HG03039 (cell line): ENCODE data around the gene TBC1D24.
A peak's percentile ranks its signal among the peaks of the same experiment; 100 is the strongest.

Source experiments
- ATAC-seq: cut with Tn5 transposase; IDR thresholded peaks from one replicate; pipeline ENCODE4 v1.9.1; 2021; ENCODE audit warnings: mild to moderate bottlenecking, moderate library complexity; ENCODE audit not compliant: unreplicated experiment

The TBC1D24 gene

DNA sequence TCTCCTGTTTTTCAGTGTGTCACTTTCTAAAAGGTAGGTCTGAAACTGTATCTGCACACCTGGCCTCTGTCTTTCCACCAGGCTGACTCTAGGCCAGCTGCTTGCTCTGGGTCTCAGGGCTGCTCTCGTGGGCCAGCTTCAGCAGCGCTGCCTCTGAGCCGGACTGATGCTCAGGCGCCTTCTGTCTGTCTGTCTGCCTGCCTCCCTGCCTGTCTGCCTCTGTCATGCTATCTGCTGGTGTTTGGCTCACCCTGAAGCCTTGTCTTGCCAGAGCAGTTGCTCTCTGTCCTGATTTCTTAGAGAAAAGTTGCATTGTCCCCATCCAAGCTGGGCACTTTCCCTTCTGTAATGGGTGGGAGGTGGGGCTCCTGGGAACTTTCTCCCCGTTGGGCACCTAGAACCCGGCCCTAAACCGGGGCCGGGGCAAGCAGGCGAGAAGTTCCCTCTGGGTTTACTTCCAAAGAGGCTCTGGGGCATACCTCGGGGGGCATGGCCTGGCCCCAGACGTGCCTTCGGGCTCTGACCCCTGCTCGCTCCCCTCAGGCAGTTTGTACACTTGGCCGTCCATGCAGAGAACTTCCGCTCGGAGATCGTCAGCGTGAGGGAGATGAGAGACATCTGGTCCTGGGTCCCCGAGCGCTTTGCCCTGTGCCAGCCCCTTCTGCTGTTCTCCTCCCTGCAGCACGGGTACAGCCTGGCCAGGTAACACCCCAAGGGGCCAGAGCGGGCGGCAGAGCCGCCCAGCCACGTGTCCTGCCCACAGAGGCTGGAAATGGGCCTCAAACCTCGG is 23.0 kb downstream of the TBC1D24 start:
- no peak for ATAC-seq

DNA sequence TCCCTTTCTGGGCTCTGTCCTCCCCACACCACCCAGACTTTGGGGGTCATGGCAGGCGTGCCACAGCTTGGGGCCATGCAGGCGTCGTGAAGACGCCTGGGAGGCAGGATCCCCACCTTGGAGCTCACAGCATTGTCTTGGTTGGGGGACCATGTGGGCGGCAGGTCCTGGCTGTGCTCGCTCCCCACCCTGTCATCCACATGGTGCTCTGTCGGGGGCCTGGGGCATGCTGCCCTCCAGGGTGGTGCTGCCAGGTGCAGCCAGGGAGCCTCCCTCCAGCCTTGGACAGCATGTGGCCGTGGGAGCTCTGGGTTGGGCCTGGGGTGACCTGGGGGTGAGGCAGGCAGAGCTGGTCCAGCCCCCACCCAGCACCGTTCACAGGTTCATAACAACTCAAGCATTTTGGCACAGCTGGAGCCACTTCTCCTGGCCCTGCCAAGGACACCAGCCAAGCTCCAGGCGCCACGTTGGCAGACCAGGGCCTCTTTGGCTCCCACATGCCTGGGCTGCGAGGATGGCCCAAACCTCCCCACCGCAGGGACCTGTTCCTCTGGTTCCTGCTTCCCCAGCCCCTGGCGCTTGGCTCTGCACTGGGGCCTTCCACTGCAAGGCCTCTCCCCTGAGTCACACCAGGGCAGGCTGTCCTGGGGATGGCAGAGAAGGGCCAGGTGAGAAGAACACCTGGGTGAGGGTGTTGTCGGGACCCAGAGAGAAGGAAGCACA is 23.8 kb downstream of the TBC1D24 start:
- no peak for ATAC-seq

GRCh38 chr16:2499454-2499853 is 24.5 kb downstream of the TBC1D24 start:
- ATAC-seq, result no peak

DNA sequence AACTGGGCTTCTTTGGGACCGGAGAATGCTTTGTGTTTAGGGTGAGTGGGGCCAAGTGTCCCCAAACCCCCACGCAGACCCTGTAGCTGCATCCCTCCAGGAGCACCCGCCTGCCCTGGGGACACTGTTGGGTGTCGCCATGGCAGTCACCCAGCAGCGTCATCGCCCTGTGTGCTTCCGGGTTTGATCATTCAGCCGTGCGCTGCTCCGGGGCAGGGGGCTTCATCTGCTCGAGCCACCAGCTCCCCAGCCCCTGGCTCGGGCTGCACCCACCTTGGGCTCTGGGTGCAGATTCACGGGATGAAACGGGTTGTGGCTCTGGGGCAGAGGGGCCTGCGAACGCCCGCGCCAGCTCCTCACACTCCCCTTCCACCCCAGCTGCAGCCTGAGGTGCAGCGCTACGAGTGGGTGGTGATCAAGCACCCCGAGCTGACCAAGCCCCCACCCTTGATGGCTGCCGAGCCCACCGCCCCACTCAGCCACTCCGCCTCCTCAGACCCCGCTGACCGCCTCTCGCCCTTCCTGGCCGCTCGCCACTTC is 25.0 kb downstream of the TBC1D24 start:
- no peak for ATAC-seq

GRCh38 chr16:2500430-2500917 is 25.5 kb downstream of the TBC1D24 start:
- no peak for ATAC-seq

DNA sequence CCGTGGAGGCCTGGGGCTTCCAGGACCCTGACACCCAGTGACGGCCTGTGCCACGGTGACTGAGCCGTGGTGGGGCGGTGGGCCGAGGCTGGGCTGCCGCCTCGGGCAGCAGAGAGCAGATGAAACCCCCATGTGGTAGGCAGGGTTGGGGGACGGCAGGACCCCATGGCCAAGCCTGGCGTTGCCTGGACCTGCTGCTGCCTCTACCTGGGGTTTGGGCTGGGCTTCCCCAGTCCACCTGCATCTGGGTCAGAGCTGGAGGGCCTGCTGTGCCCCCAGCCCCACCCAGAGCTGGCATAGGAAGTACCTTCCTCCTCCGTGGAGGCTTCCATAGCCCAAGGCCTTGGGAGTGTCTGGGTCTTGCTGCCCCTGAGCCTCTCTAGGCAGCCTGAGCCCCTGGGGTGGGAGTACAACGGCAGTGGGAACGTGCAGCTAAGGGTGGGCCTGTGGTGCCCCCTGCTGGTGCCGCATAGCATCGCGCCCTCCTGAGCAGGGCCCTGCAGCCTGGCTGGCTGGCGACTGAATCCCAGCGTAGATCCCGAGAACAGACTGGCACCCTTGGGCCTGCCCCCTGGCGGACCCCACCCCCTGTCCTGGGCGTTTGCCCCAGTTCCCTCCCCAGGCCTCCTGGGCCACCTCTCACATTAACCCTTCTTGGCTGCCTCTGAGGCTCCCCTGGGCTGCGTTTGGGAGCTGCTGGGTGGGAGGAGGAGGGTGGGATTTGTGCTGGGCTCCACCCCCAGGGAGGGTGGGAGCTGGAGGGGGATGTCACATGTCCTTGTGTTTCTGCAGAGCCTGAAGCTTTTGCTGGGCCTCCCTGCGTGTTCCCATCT is 26.2 kb downstream of the TBC1D24 start:
- no peak for ATAC-seq

GRCh38 chr16:2501946-2502895 is 27.3 kb downstream of the TBC1D24 start:
- ATAC-seq, result no peak

GRCh38 chr16:2505695-2506094 is 30.8 kb downstream of the TBC1D24 start:
- no peak for ATAC-seq

- ATAC-seq, result no peak
These were observed 32.2 kb downstream of the TBC1D24 start for GRCh38 chr16:2507052-2507659.

- ATAC-seq, result no peak
These were observed 32.7 kb downstream of the TBC1D24 start for GRCh38 chr16:2507665-2508064.

DNA sequence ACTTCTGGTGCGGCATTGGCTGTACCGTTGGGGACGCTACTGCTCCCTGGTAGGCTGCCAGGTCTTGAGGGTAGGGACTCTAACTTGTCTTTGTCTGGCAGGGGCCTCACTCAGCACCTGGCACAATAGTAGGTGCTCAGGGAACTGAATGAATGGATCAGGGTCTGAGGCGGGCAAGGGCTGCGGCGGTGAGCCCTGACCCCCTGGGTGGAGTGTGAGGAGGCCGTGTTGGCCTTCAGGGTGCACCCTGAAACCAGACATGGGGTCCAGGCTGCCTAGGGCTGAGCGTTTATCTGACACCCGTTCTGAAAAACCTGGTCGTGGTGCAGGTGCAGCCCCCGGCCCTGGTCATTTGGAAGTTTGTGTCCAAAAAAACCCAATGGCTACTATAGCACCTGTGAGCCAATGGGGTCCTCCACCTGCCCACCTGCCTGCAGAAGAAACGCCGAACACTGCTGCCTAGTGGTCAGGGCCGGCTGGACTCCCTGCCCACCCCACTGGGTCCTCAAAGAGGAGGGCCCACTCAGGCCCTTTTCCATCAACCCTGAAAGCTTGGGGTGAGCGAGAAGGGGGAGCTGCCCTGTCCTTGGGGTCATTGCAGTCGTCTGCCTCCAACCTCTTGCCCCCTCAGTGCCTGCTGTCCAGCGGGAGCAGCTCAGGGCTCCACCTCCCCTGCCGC is 33.9 kb downstream of the TBC1D24 start:
- ATAC-seq, result no peak

GRCh38 chr16:2511128-2511800 is 36.3 kb downstream of the TBC1D24 start:
- ATAC-seq, result no peak

DNA sequence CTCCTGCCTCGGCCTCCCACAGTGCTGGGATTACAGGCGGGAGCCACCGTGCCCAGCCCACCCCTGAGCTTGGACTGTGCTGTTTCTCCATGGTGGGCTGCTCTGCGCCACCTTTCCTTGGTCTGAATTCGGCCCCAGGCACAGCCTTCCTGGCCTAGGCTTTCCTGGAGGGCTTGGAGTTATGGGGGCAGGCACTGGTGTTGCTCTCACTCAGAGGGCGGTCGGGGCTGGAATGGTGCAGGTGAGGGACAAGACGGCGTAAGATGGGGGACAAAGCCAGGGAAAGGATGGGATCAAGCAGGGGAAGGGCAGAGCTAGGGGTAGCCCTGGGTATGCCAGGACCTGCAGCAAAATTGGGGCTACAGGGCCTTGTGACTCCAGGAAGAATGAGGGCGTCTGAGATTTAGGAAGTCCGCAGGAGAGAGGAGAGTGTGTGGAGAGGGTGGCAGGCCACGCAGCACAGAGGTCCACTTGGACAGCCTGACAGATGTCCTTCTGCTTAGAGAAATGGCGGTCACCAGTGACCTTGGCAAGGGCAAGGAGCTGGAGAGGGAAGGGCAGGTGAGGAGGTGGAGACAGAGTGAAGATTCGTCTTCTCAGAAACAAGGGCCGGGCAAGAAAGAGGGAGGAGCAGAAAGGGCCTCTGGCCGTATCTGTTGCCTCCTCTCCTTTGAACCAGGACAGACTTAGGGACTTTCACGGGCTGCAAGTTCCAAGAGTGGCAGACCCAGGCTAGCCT is 37.2 kb downstream of the TBC1D24 start:
- no peak for ATAC-seq

DNA sequence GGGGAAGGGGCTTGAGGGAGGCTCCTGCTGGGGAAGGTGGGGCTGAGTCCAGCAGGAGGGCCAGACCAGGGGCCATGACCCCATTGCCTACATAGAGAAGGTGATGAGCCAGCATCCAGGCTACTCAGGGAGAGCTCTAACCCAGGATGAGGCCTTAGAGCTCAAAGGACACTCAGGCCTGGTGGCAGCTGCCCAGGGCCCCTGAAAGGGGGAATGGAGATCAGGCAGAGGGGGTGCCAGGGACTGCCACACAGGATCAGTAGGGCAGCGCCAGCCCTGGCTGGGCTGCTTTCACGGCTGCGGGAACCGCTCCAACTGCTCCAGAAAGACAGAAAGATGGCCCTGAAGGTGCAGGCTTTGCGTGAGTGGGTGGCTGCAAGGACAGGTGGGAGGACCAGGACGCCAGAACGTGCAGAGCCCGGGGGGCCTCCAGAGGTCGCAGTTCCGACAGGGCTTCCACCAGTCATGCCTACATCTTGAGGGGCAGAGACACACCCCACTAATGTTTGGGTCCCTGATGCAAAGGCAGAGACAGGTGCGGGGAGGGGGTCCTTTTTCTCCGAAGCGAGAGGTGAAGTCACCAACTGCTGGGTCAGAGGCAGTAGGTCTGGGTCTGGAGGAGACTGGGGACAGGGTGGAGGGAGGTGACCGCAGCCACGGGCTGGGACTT is 37.9 kb downstream of the TBC1D24 start:
- no peak for ATAC-seq

- ATAC-seq, result peak; percentile 66
These were observed 38.7 kb downstream of the TBC1D24 start, which contains the start of gene ATP6V0C for GRCh38 chr16:2513405-2514332. TSS of gene ATP6V0C (plus strand) at chr16:2513952. CDS start at chr16:2514104, 152 bp downstream.
